ENCODE measurements around the gene SH2D2A. TPM values are rescaled to one million over a fixed set of nuclear protein-coding genes. Genes with fewer than 3 reads are reported as not detected.

The SH2D2A gene
- total RNA-seq, 1 donor from 2014 or later, result 1.8 TPM

- FAIRE-seq (no peak), DNase-seq (ENCODE audit: low read depth) (no peak)
- no peak overlapping the region for H3K4me3 ChIP-seq (ENCODE audit: low read depth, low read length)
- H3K36me3 ChIP-seq (ENCODE audit: control insufficient read depth, insufficient read depth, low read length), result peaks cover 18% of the 10 kb centered on the region
- no peak for TF ChIP-seq CTCF (IDR thresholded peaks at IDR 0.05; ENCODE audit: insufficient read depth, low read length, severe bottlenecking)
- no peaks in the 10 kb centered on the region for H3K27me3 ChIP-seq (ENCODE audit: control insufficient read depth, insufficient read depth, low read length)
These were observed 30.0 kb downstream of the SH2D2A start for GRCh38 chr1:156786640-156787039.

GRCh38 chr1:156785458-156785857 lies 31.2 kb downstream of the SH2D2A start:
- Histone ChIP-seq H3K4me3 (ENCODE audit: low read depth, low read length) (no peak overlapping the region), H3K36me3 (ENCODE audit: control insufficient read depth, insufficient read depth, low read length) (peaks cover 14% of the 10 kb centered on the region), H3K27me3 (ENCODE audit: control insufficient read depth, insufficient read depth, low read length) (no peaks in the 10 kb centered on the region)
- no peak for TF ChIP-seq CTCF (IDR thresholded peaks at IDR 0.05; ENCODE audit: insufficient read depth, low read length, severe bottlenecking)
- FAIRE-seq (no peak), DNase-seq (ENCODE audit: low read depth) (no peak)

GRCh38 chr1:156781585-156782186 lies 35.0 kb downstream of the SH2D2A start:
- H3K36me3 ChIP-seq (ENCODE audit: control insufficient read depth, insufficient read depth, low read length), result peaks cover 10% of the 10 kb centered on the region
- no peaks in the 10 kb centered on the region for H3K27me3 ChIP-seq (ENCODE audit: control insufficient read depth, insufficient read depth, low read length)
- FAIRE-seq (no peak), DNase-seq (ENCODE audit: low read depth) (no peak)
- no peak for TF ChIP-seq CTCF (IDR thresholded peaks at IDR 0.05; ENCODE audit: insufficient read depth, low read length, severe bottlenecking)
- H3K4me3 ChIP-seq (ENCODE audit: low read depth, low read length), result no peak overlapping the region

GRCh38 chr1:156777573-156777972 lies 39.1 kb downstream of the SH2D2A start:
- no peaks in the 10 kb centered on the region for H3K27me3 ChIP-seq (ENCODE audit: control insufficient read depth, insufficient read depth, low read length)
- peaks cover 5% of the 10 kb centered on the region for H3K36me3 ChIP-seq (ENCODE audit: control insufficient read depth, insufficient read depth, low read length)
- no peak for TF ChIP-seq CTCF (IDR thresholded peaks at IDR 0.05; ENCODE audit: insufficient read depth, low read length, severe bottlenecking)

GRCh38 chr1:156776942-156777341 lies 39.7 kb downstream of the SH2D2A start:
- Histone ChIP-seq H3K27me3 (ENCODE audit: control insufficient read depth, insufficient read depth, low read length) (no peaks in the 10 kb centered on the region), H3K4me3 (ENCODE audit: low read depth, low read length) (no peak overlapping the region), H3K36me3 (ENCODE audit: control insufficient read depth, insufficient read depth, low read length) (peaks cover 4% of the 10 kb centered on the region)
- DNase-seq (ENCODE audit: low read depth) (no peak), FAIRE-seq (no peak)
- no peak for TF ChIP-seq CTCF (IDR thresholded peaks at IDR 0.05; ENCODE audit: insufficient read depth, low read length, severe bottlenecking)

More at GRCh38 chr1:156777573-156777972, 39.1 kb downstream of the SH2D2A start:
- FAIRE-seq (no peak), DNase-seq (ENCODE audit: low read depth) (no peak)
- H3K4me3 ChIP-seq (ENCODE audit: low read depth, low read length), result no peak overlapping the region

- Histone ChIP-seq H3K36me3 (ENCODE audit: control insufficient read depth, insufficient read depth, low read length) (peaks cover 6% of the 10 kb centered on the region), H3K4me3 (ENCODE audit: low read depth, low read length) (no peak overlapping the region), H3K27me3 (ENCODE audit: control insufficient read depth, insufficient read depth, low read length) (no peaks in the 10 kb centered on the region)
- TF ChIP-seq CTCF (IDR thresholded peaks at IDR 0.05; ENCODE audit: insufficient read depth, low read length, severe bottlenecking), result no peak
- DNase-seq (ENCODE audit: low read depth) (no peak), FAIRE-seq (no peak)
These were observed 40.8 kb downstream of the SH2D2A start for GRCh38 chr1:156775799-156776198.

Data from bronchial epithelial cell (primary cell).